Activated CD8-positive, alpha-beta memory T cell treated with anti-CD3 and anti-CD28 coated beads for 48 hours (primary cell): ENCODE data around the gene HAGHL.
A peak's percentile ranks its signal among the peaks of the same experiment; 100 is the strongest.

Experiments
- DNase-seq, 3 experiments: peaks; one replicate each; pipeline ENCODE4 v3.0.0-alpha.2; 2020; ENCODE audit warnings: low read depth in 2 of 3, low spot score in 2 of 3

HAGHL gene

GRCh38 chr16:719815-720446, 7.0 kb upstream of the HAGHL start:
- DNase-seq = no peak

DNA sequence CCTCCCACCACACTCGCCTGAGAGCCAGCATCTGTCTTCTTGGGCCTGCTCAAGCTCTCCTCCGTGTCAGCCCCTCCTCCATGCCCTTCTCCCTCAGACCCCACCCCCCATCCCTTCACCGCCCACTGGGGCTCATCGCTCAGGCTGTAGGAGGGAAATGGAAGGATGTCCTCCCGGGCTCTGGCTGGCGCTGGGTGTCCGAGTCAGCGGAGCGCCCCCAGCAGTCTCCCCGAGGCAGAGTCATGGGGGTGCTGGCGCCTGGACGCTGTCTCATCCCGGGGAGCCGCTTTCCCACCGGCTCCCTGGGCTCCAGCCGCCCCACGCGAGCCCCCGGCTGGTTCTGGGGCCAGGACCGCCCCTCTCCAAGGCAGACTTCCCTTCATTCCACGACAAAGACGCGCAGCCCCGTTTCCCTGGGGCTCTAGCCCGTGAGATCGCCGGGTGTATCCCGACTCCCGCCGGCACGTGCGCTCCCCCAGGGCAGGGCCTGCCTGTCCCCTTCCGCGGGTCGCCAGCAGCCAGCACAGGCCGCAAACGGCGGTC, 6.4 kb upstream of the HAGHL start:
- no peak for DNase-seq

DNA sequence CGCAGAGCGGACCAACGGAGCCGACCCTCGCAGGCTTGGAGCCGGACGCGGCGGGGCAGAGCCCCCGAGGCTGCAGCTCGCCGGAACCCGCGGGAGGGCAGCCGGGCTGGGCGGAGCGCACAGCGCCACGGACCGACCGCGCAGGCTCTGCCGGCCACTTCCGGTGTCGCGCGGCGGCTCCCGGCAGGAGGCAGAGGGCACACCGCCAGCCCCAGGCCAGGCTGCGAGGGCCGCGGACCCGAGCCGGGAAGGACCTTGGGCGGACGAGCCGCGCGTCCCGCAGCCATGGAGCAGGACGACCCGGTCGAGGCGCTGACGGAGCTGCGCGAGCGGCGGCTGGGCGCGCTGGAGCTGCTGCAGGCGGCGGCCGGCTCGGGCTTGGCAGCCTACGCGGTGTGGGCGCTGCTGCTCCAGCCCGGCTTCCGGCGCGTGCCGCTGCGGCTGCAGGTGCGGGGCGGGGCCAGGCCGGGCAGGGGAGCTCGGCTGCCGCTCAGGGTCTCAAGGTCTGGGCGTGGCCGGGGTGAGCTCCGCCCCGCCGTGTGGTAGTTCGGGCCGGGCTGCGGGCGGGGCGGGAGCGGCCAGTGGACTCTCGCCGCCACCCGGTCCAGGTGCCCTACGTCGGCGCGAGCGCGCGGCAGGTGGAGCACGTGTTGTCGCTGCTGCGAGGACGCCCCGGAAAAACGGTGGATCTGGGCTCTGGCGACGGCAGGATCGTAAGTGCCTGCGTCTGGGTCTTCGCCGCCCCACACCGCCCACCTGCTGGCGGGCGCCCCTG, 5.7 kb upstream of the HAGHL start, which contains the start of gene ANTKMT:
TSS of gene ANTKMT (plus strand) at position 157 of the 775 bp plus-strand sequence. CDS start at position 286, 129 bp downstream.
- peak in 2 of 3 experiments; percentile 49 to 75 for DNase-seq

- no peak for DNase-seq
These were observed 5.0 kb upstream of the HAGHL start for GRCh38 chr16:721765-722540.

DNA sequence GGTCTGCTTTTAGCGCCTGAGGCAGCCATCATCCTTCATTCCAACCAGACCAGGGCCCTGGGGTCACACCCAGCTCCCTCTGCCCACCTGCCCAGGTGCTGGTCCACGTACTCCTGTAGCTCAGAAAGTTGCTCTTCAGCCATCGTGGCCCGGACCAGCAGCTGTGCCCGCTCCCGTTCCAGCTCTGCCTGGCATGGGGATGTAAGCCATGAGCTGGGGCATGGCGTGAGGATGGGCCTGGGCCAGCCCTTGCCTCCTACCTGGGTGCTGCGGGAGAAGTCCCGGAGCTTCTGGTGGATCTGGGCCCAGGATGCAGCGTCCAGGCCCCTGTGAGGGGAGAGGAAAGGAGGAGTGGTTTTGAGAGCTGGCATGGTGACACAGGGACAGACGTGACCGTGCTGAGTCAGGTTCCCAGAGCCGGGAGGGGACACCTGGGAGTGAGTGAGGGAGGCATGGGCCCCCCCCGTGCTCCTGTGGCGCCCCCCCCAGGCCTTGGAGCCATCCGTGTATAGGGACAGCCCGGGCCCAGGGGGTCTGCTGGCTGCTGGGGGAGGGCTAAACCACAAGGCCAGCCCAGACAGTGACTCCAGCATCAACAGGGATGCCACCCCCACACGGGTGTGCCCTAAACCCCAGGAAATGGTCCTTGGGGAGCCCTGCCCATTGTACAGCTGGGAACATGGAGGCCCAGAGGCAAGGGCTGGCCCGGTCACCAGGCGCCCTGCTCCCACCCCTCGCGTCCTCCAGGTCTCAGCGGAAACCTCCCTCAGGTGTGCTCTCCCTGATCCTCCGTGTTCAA, 3.9 kb upstream of the HAGHL start:
- DNase-seq = no peak

DNA sequence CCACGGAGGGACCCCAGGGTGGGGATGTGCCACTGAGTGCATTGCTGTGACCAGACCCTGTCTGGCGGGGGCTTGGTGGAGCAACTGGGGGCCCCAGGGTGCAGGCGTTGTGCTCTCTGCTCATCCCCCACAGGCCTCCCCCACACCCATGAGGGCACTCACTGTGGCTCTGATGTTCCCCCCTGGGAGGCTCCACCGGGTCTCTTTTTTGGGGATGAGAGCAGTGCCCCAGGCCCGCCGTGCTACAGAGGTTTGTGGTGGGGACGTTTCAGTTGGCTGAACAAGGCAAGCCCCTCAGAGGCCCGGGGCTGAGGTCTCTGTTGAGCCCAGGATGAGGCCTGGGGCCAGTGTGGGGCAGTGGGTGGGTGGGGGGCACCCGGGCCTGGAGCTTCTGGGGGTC, 3.2 kb upstream of the HAGHL start:
- DNase-seq = no peak

GRCh38 chr16:724188-725040, 2.5 kb upstream of the HAGHL start:
- DNase-seq = no peak

DNA sequence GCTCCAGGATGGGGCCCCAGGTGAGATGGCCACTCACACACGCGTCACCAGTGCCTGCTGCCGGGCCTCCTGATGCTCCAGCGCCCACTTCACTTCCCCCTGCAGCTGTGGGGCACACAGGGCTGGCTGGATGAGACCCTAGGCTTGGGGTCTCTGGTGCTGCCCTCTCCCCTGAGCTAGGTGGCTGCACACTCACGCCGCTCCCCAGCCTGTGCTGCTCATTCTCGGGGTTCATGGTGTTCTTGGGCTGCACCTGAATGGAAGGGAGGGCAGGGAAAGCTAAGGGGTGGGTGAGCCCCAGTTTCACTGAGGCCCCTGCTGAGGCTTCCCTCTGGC, 1.9 kb upstream of the HAGHL start:
- DNase-seq = no peak

DNA sequence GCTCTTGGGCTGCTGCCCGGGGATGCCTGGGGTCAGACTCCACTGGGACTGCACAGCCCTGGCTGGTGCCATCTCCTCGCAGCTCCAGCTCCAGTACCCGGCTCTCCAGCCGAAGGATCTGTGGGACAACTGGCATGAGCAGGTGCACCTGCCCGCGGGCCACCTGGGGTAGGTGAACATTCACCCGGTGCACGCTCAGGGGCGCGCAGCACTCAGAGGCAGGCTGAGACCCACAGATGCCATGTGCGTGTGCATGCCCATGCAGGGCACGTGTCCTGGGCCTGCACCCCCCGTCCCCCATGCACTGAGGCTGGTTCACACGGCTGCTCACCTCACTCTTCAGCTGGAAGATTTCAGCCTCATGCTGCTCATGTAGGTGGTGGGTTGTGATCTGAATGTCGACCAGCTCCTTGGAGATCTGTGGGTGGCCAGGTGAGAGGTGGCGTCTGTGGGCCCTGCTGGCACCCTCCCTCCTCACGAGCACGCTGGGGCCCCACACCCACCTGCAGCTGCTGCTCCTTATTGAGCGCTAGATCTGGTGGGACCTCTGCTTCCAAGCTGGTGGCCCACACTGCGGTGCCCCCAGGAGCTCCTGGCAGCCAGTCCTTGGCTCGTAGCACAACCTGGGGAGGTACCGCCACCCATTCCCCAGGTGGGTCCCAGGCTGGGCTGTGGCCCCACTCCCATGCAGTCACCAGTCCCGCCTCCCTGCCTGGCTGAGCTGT, 1.3 kb upstream of the HAGHL start:
- DNase-seq = no peak

GRCh38 chr16:726188-726437, 793 bp upstream of the HAGHL start:
- no peak for DNase-seq

GRCh38 chr16:727291-727977, 528 bp downstream of the HAGHL start:
- DNase-seq = no peak

GRCh38 chr16:728131-728889, 1.4 kb downstream of the HAGHL start:
- DNase-seq = peak in 2 of 3 experiments; percentile 46 to 55

- no peak for DNase-seq
These were observed 2.2 kb downstream of the HAGHL start for GRCh38 chr16:728890-729744.

DNA sequence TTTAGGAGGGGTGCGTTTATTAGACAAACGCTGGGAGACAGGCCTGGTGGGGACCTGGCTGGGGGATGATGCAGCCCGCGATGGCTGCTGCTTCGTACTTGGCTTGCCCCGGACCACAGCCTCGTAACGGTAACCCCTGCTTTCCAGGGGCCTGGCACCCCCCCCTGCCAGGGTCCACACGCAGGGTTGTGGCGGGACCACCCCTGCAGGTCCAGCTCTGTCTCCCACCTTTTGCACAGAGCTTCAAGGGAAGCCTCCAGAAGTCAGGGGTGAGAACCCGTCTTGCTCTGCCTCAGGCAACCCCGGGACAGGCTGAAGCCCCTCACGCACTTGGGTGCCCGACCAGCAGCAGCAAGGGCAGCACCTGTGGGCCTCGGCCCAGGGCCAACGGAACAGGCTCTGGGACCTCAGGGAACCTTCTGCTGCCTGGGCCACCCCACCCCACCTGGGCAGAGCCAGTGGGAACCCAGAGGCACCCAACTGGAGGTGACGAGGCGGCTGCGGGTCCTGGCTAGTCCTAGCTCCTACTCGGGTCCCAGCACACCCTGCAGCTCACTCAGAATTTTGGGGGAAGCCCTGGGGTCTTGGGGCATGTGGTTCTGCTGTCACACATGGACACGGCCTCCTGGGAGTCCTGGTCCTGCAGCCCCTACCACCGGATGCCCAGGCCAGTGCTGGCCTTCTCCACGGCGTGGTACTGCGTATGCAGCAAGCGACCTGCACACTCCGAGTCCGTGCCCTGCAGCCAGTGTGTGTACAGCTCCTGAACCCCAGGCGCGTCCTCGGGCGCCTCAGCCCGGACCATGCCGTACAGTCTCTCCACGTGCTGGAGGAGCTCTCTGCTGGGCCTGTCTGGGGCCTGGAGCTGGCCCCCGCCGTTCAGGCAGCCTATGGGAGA, 3.1 kb downstream of the HAGHL start:
- DNase-seq = no peak

DNA sequence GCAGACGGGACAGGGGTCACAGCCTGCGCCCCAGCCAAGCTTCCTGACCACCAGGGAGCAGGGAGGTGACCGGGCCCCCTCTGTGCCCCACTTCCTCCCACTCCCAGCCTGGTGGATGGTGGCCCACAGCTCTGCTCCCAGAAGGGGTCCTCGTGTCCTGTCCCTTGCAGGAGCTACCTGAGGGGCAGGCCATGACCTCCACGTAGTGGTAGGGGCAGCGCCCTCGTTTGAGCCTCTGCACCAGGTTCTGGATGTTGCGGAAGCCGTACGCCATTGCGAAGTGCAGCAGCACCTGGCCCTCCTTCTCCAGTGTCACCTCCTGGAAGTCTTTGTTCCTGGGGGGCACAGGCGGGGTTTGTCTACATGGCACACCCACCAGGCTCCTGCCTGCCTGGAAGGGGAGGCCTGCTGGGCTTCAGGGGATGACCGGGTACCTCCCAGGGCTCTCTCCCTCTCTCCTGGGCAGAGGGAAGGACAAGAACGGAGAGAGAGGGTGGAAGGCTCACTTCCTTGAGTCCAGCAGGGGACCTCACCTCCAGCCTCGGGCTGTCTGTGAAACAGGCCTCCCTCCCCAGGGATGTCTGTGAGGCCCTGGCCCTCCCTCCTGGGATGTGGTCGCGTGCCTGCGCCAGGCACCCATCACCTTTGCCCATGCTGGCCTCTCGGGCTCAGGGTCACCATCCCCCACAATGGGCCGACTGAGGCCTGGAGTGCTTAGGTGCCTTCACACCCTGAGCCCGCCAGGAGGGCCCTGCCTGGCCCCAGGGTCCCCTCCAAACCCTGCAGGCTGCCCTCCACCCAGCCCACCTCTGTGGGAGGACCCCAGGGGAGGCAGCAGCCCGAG, 4.0 kb downstream of the HAGHL start:
- DNase-seq = no peak

DNA sequence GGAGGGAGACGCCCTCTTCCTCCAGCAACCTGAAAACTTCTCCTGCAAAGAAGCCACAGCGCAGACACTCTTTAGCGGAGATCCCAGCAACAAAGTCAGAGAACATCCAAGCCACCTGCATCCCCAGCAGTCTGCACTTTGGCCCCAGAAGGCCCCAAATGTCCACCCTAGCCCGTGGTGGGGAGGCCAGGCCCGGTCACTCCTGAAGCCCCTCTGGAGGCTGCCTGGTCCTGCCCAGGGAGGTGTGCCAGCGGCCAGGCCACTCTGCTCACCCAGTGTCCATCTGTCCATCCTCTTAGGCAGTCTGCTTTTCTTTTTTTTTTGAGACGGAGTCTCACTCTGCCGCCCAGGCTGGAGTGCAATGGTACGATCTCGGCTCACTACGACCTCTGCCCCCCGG, 5.4 kb downstream of the HAGHL start:
- DNase-seq = no peak
